DND-41 (cell line): Measurements from ENCODE around the gene UNC13D.
A peak's percentile ranks its signal among the peaks of the same experiment; 100 is the strongest.

Source experiments
- ATAC-seq: fragments of 200-7000 bp; cut with Tn5 transposase; 3 replicates; pipeline ENCODE4 v1.9.1; 2021; ENCODE audit warnings: low read depth; ENCODE audit not compliant: insufficient read depth
- DNase-seq: peaks from one replicate; pipeline ENCODE4 v3.0.0-alpha.2; 2020
- H2AFZ ChIP-seq: 2 replicates; pipeline ENCODE4 v1.6.0; 2012; ENCODE audit warnings: low read depth, low read length
- H3K27ac ChIP-seq: 2 replicates; pipeline ENCODE4 v1.5.1; 2012; ENCODE audit warnings: low read length, inconsistent platforms
- H3K27me3 ChIP-seq: fragments of 200-600 bp; sonication (generic); 2 replicates; pipeline ENCODE4 v1.6.0; 2012; ENCODE audit warnings: low read length, mild to moderate bottlenecking, inconsistent platforms; ENCODE audit not compliant: insufficient read depth, poor library complexity
- H3K36me3 ChIP-seq: 2 replicates; pipeline ENCODE4 v1.5.1; 2012; ENCODE audit warnings: low read length, inconsistent platforms; ENCODE audit not compliant: insufficient read depth
- H3K4me1 ChIP-seq: 2 replicates; pipeline ENCODE4 v1.5.1; 2012; ENCODE audit warnings: mild to moderate bottlenecking, low read length; ENCODE audit not compliant: insufficient read depth
- H3K4me2 ChIP-seq: 2 replicates; pipeline ENCODE4 v1.6.0; 2012; ENCODE audit warnings: mild to moderate bottlenecking, moderate library complexity, low read length, inconsistent platforms; ENCODE audit not compliant: insufficient read depth
- H3K4me3 ChIP-seq, 2 experiments: fragments of 200-600 bp in 1 of 2; shearing (Covaris generic) in 1 of 2; 2 replicates each; pipeline ENCODE4 v1.5.1; 2012 to 2016; ENCODE audit warnings: inconsistent platforms in 2 of 2, low read length in 2 of 2, mild to moderate bottlenecking in 2 of 2, low read depth in 1 of 2, moderate library complexity in 1 of 2
- H3K79me2 ChIP-seq: 2 replicates; pipeline ENCODE4 v1.6.0; 2012; ENCODE audit warnings: low read length, inconsistent platforms; ENCODE audit not compliant: insufficient read depth
- H3K9ac ChIP-seq: 2 replicates; pipeline ENCODE4 v1.6.0; 2012; ENCODE audit warnings: low read depth, mild to moderate bottlenecking, inconsistent platforms, low read length, moderate library complexity
- H3K9me3 ChIP-seq: 2 replicates; pipeline ENCODE4 v1.5.1; 2012; ENCODE audit warnings: low read length, moderate library complexity, mild to moderate bottlenecking, inconsistent platforms; ENCODE audit not compliant: insufficient read depth, severe bottlenecking
- H4K20me1 ChIP-seq: 2 replicates; pipeline ENCODE4 v1.6.0; 2012; ENCODE audit warnings: low read length; ENCODE audit not compliant: insufficient read depth
- CTCF ChIP-seq: IDR thresholded peaks from 2 replicates; pipeline ENCODE4 v1.5.1; 2012; ENCODE audit warnings: borderline replicate concordance, low read length, moderate library complexity, mild to moderate bottlenecking; ENCODE audit not compliant: poor library complexity, severe bottlenecking; ENCODE audit errors: extremely low read depth
- EZH2 ChIP-seq: IDR thresholded peaks from 3 replicates; pipeline ENCODE4 v1.6.1; 2012; ENCODE audit warnings: borderline replicate concordance, low read depth, mild to moderate bottlenecking, moderate library complexity, low read length, inconsistent platforms; ENCODE audit not compliant: severe bottlenecking

UNC13D gene

GRCh38 chr17:75849279-75849646 lies 5.1 kb upstream of the UNC13D start:
- H2AFZ ChIP-seq = no peak overlapping the region
- H3K27me3 ChIP-seq = no peaks in the 10 kb centered on the region
- H3K4me1 ChIP-seq = peaks cover 12% of the 10 kb centered on the region
- H3K36me3 ChIP-seq = peaks cover 51% of the 10 kb centered on the region
- H3K9ac ChIP-seq = no peak overlapping the region
- DNase-seq (no peak), ATAC-seq (no peak)
- H3K79me2 ChIP-seq = peaks cover 17% of the 10 kb centered on the region
- H3K4me3 ChIP-seq = no peak overlapping the region
- no peak overlapping the region for H3K27ac ChIP-seq
- TF ChIP-seq CTCF = no peak
- H3K4me2 ChIP-seq = no peak overlapping the region
- peaks cover 4% of the 10 kb centered on the region for H4K20me1 ChIP-seq
- no peaks in the 10 kb centered on the region for H3K9me3 ChIP-seq

- DNase-seq (peak; percentile 66), ATAC-seq (no peak)
- H4K20me1 ChIP-seq = no peaks in the 10 kb centered on the region; the same call in 1 of the 2 replicates
- no peaks in the 10 kb centered on the region for H3K27me3 ChIP-seq
- H2AFZ ChIP-seq = no peak overlapping the region
- no peak overlapping the region for H3K4me3 ChIP-seq
- H3K4me1 ChIP-seq = peaks cover 12% of the 10 kb centered on the region
- H3K4me2 ChIP-seq = no peak overlapping the region
- H3K9me3 ChIP-seq = no peaks in the 10 kb centered on the region
- no peak overlapping the region for H3K27ac ChIP-seq
- H3K36me3 ChIP-seq = peaks cover 51% of the 10 kb centered on the region
- H3K79me2 ChIP-seq = peaks cover 13% of the 10 kb centered on the region
- no peak overlapping the region for H3K9ac ChIP-seq
- TF ChIP-seq CTCF = peak; percentile 74
- TF ChIP-seq EZH2 = no peak
These were observed 4.5 kb upstream of the UNC13D start for GRCh38 chr17:75848523-75849278.

DNA sequence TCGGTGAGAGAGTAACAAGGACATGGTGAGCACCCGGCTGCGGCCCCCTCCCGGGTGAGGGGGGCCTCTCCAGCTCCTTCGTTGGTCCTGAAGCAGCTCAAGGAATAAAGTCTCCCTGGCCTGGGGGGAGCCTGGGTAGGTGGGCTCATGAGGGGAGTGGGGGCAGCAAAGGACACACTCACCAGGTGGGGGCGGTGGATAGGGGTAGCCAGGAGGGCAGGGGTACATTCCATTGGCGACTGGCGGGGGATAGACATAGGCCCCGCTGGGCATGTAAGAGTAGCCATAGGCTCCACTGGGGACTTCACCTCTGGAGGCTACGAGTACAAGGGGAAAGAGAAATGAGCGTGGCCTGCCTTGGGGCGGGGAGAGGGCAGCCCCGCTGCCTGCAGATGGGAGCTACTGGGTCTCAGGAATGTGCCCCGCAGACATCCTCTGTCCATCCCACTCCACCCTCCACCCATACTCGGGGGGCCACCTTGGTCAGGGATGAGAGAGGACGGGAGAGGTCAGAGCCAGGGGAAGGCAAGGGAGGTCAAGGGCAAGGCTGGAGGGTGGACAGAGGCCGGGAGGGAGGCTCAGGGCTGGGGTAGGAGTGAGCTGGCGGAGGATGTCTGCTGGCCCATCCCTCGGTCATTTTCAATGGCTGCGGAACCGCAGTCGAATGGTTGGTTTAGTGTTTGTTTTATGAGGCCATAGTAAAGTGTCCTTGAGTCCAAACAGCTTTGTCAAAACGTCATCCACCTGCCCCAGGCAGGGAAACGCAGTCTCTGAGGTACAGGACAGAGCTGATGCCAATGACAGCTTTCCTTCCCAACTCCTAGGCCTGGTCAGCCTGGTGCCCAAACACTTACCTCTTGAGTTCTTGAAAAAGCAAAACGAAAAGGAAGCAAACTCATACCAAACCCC lies 3.7 kb upstream of the UNC13D start:
- TF ChIP-seq CTCF (no peak), EZH2 (no peak)
- Histone ChIP-seq H3K9me3 (no peaks in the 10 kb centered on the region), H3K4me1 (peaks cover 21% of the 10 kb centered on the region), H3K79me2 (peaks cover 14% of the 10 kb centered on the region), H4K20me1 (no peaks in the 10 kb centered on the region; the same call in 1 of the 2 replicates), H3K27me3 (no peaks in the 10 kb centered on the region), H3K36me3 (peaks cover 51% of the 10 kb centered on the region), H2AFZ (no peak overlapping the region), H3K27ac (no peak overlapping the region), H3K9ac (no peak overlapping the region), H3K4me2 (no peak overlapping the region), H3K4me3 (no peak overlapping the region)
- DNase-seq (no peak), ATAC-seq (no peak)
